ENCODE data around the gene GDE1. TPM values are rescaled to one million over a fixed set of nuclear protein-coding genes. Genes with fewer than 3 reads are reported as not detected.

Gene GDE1
- total and polyA plus RNA-seq, 4 donors, result 14.8 to 39.1 (median 23.6) TPM

DNA sequence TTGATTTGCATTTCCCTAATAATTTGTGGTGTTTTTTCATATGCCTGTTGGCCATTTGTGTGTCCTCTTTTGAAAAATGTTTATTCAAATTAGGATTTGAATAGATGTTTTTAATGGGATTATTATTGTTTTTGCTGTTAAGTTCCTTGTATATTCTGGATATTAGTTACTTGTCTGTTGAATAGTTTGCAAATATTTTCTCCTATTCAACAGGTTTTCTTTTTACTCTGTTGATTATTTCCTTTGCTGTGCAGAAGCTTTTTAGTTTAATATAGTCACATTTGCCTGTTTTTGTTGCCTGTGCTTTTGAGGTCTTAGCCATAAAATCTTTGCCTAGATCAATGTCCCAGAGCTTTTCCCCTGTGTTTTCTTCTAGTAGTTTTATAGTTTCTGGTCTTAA is 9.6 kb downstream of the GDE1 start:
- no peak for TF ChIP-seq YY1 (IDR thresholded peaks at IDR 0.05)
- no peak for TF ChIP-seq TAF1 (conservative IDR thresholded peaks at IDR 0.05)
- no peak for TF ChIP-seq FOXA2 (IDR thresholded peaks at IDR 0.05)
- TF ChIP-seq JUND (IDR thresholded peaks at IDR 0.05), result no peak
- no peak for TF ChIP-seq RXRA (IDR thresholded peaks at IDR 0.05)
- no peak for TF ChIP-seq FOXA1 (IDR thresholded peaks at IDR 0.05)
- no peak for TF ChIP-seq GABPA (IDR thresholded peaks at IDR 0.05 in 1 of 2, conservative IDR thresholded peaks at IDR 0.05 in 1 of 2)
- TF ChIP-seq HNF4A (conservative IDR thresholded peaks at IDR 0.05), result no peak
- TF ChIP-seq, protein P1, sequence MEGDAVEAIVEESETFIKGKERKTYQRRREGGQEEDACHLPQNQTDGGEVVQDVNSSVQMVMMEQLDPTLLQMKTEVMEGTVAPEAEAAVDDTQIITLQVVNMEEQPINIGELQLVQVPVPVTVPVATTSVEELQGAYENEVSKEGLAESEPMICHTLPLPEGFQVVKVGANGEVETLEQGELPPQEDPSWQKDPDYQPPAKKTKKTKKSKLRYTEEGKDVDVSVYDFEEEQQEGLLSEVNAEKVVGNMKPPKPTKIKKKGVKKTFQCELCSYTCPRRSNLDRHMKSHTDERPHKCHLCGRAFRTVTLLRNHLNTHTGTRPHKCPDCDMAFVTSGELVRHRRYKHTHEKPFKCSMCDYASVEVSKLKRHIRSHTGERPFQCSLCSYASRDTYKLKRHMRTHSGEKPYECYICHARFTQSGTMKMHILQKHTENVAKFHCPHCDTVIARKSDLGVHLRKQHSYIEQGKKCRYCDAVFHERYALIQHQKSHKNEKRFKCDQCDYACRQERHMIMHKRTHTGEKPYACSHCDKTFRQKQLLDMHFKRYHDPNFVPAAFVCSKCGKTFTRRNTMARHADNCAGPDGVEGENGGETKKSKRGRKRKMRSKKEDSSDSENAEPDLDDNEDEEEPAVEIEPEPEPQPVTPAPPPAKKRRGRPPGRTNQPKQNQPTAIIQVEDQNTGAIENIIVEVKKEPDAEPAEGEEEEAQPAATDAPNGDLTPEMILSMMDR (IDR thresholded peaks at IDR 0.05; ENCODE audit: low read depth, low read length, missing input control), result no peak
- no peak for TF ChIP-seq NR2F2 (IDR thresholded peaks at IDR 0.05)
- TF ChIP-seq RAD21 (IDR thresholded peaks at IDR 0.05), result no peak
- no peak for TF ChIP-seq EGR1 (IDR thresholded peaks at IDR 0.05; ENCODE audit: low read depth in 2 of 2)
- TF ChIP-seq, protein P2, sequence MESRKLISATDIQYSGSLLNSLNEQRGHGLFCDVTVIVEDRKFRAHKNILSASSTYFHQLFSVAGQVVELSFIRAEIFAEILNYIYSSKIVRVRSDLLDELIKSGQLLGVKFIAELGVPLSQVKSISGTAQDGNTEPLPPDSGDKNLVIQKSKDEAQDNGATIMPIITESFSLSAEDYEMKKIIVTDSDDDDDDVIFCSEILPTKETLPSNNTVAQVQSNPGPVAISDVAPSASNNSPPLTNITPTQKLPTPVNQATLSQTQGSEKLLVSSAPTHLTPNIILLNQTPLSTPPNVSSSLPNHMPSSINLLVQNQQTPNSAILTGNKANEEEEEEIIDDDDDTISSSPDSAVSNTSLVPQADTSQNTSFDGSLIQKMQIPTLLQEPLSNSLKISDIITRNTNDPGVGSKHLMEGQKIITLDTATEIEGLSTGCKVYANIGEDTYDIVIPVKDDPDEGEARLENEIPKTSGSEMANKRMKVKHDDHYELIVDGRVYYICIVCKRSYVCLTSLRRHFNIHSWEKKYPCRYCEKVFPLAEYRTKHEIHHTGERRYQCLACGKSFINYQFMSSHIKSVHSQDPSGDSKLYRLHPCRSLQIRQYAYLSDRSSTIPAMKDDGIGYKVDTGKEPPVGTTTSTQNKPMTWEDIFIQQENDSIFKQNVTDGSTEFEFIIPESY (IDR thresholded peaks at IDR 0.05), result no peak
- TF ChIP-seq, protein P3, sequence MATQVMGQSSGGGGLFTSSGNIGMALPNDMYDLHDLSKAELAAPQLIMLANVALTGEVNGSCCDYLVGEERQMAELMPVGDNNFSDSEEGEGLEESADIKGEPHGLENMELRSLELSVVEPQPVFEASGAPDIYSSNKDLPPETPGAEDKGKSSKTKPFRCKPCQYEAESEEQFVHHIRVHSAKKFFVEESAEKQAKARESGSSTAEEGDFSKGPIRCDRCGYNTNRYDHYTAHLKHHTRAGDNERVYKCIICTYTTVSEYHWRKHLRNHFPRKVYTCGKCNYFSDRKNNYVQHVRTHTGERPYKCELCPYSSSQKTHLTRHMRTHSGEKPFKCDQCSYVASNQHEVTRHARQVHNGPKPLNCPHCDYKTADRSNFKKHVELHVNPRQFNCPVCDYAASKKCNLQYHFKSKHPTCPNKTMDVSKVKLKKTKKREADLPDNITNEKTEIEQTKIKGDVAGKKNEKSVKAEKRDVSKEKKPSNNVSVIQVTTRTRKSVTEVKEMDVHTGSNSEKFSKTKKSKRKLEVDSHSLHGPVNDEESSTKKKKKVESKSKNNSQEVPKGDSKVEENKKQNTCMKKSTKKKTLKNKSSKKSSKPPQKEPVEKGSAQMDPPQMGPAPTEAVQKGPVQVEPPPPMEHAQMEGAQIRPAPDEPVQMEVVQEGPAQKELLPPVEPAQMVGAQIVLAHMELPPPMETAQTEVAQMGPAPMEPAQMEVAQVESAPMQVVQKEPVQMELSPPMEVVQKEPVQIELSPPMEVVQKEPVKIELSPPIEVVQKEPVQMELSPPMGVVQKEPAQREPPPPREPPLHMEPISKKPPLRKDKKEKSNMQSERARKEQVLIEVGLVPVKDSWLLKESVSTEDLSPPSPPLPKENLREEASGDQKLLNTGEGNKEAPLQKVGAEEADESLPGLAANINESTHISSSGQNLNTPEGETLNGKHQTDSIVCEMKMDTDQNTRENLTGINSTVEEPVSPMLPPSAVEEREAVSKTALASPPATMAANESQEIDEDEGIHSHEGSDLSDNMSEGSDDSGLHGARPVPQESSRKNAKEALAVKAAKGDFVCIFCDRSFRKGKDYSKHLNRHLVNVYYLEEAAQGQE (IDR thresholded peaks at IDR 0.05), result no peak
- TF ChIP-seq HNF4G (IDR thresholded peaks at IDR 0.05), result no peak
- TF ChIP-seq, protein P4, sequence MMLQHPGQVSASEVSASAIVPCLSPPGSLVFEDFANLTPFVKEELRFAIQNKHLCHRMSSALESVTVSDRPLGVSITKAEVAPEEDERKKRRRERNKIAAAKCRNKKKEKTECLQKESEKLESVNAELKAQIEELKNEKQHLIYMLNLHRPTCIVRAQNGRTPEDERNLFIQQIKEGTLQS (IDR thresholded peaks at IDR 0.05), result no peak
- TF ChIP-seq SP1 (IDR thresholded peaks at IDR 0.05), result no peak
- TF ChIP-seq, protein P5, sequence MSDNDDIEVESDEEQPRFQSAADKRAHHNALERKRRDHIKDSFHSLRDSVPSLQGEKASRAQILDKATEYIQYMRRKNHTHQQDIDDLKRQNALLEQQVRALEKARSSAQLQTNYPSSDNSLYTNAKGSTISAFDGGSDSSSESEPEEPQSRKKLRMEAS (IDR thresholded peaks at IDR 0.05), result no peak
- no peaks in the 10 kb centered on the region for H3K27me3 ChIP-seq (ENCODE audit: control insufficient read depth in 4 of 4, insufficient read depth in 4 of 4, low read length in 3 of 4)
- H3K9me3 ChIP-seq (ENCODE audit: control insufficient read depth in 4 of 4, low read length in 3 of 4), result no peaks in the 10 kb centered on the region
- peaks cover 0 to 13% (median 6%) of the 10 kb centered on the region in 4 donors for H3K36me3 ChIP-seq (ENCODE audit: control insufficient read depth in 4 of 4, insufficient read depth in 3 of 4, low read depth in 1 of 4, low read length in 3 of 4)
- H3K27ac ChIP-seq (ENCODE audit: low read depth in 1 of 2, low read length in 2 of 2), result no peak overlapping the region
- no peak overlapping the region for H3K4me3 ChIP-seq (ENCODE audit: low read depth in 1 of 3, low read length in 3 of 3)
- no peak overlapping the region for H3K9ac ChIP-seq (ENCODE audit: low read depth in 1 of 2, low read length in 2 of 2)
- no peak for DNase-seq (ENCODE audit: low spot score)
- H3K4me1 ChIP-seq (ENCODE audit: control insufficient read depth in 4 of 4, insufficient read depth in 4 of 4, low read length in 3 of 4), result peaks cover 0 to 8% (median 4%) of the 10 kb centered on the region in 4 donors
